Kidney (tissue), 14 donors: ENCODE data around the gene GRIK2. TPM values are rescaled to one million over a fixed set of nuclear protein-coding genes. Genes with fewer than 3 reads are reported as not detected.

Source experiments
- DNase-seq, 5 donors: peaks; one replicate each; pipeline ENCODE4 v3.0.0-alpha.2; 2013 to 2020
- FAIRE-seq: peaks from 2 replicates; lab custom pipeline; 2012; peaks lifted over from hg19 to GRCh38; lab: Jason Lieb, UNC
- H3K27ac ChIP-seq, 2 donors: one replicate each; pipeline ENCODE4 v1.7.0; 2013; ENCODE audit warnings: low read depth in 2 of 2, low read length in 2 of 2, inconsistent platforms in 1 of 2
- H3K27me3 ChIP-seq: one replicate; pipeline ENCODE4 v1.7.1; 2013; ENCODE audit warnings: low read length, inconsistent platforms; ENCODE audit not compliant: control insufficient read depth, insufficient read depth
- H3K36me3 ChIP-seq, 3 donors: one replicate each; pipeline versions ENCODE4 v1.7.0 to v1.7.1; 2013; ENCODE audit warnings: low read length in 3 of 3, control low read depth in 1 of 3, inconsistent platforms in 1 of 3; ENCODE audit not compliant: insufficient read depth in 3 of 3, control insufficient read depth in 2 of 3
- H3K4me1 ChIP-seq, 3 donors: one replicate each; pipeline versions ENCODE4 v1.7.0 to v1.7.1; 2013; ENCODE audit warnings: low read length in 3 of 3, inconsistent platforms in 1 of 3, low read depth in 1 of 3; ENCODE audit not compliant: control insufficient read depth in 2 of 3, insufficient read depth in 2 of 3
- H3K4me3 ChIP-seq, 3 donors: one replicate each; pipeline versions ENCODE4 v1.7.0 to v1.8.1; 2013; ENCODE audit warnings: low read length in 3 of 3, control low read depth in 1 of 3, inconsistent platforms in 1 of 3
- H3K9ac ChIP-seq, 3 donors: one replicate each; pipeline versions ENCODE4 v1.7.0 to v1.7.1; 2013; ENCODE audit warnings: low read length in 3 of 3, control low read depth in 1 of 3, inconsistent platforms in 1 of 3
- H3K9me3 ChIP-seq, 3 donors: one replicate each; pipeline versions ENCODE4 v1.7.0 to v1.7.1; 2013; ENCODE audit warnings: low read length in 3 of 3, control low read depth in 1 of 3, inconsistent platforms in 1 of 3; ENCODE audit not compliant: control insufficient read depth in 2 of 3, insufficient read depth in 1 of 3
- CTCF ChIP-seq: IDR thresholded peaks from 3 replicates; pipeline ENCODE4 v1.5.1; 2012; ENCODE audit warnings: mild to moderate bottlenecking, moderate library complexity, borderline replicate concordance; ENCODE audit not compliant: insufficient read depth; ENCODE audit errors: extremely low read depth
- intact Hi-C: fragments of 100-400 bp; cut with DNase I; formaldehyde crosslinking; loops from one replicate; pipeline ENCODE4 v1.11.1; 2022
- polyA plus RNA-seq: library from polyadenylated mRNA; stranded (reverse); fragments of 350-450 nt; fragmentation: Illumina TruSeq; extraction: RNeasy Lipid Tissue Mini Kit (QIAGEN cat#74804); gene quantifications from one replicate; pipeline ENCODE4 v1.2.3, GENCODE V29; 2014; ENCODE audit warnings: low read depth, low replicate concordance; ENCODE audit not compliant: insufficient read depth
- total RNA-seq: library from RNA; stranded (reverse); fragmentation: NEBNext Ultra II Directional; extraction: Animal tissue kit (Norgen Biotek cat#: 25700); gene quantifications from one replicate; pipeline ENCODE4 v1.2.1, GENCODE V29; 2021
- donor health status: control.
- donor health status: control.
- donor health status: control.
- donor health status: control.
- donor health status: control.
- donor health status: DM: yes; HTN: yes; CAD: no.
- donor health status: Normal renal cell carcinoma (clear cell type).

The GRIK2 gene
- total and polyA plus RNA-seq, 2 donors from 2014 or later = 0.82 to 1.4 TPM

GRCh38 chr6:101655109-101655508 lies 261.6 kb downstream of the GRIK2 start:
- no peak overlapping the region for H3K4me3 ChIP-seq
- no peak overlapping the region for H3K9ac ChIP-seq
- TF ChIP-seq CTCF = no peak
- no peak overlapping the region for H3K27ac ChIP-seq
- H3K27me3 ChIP-seq = no peaks in the 10 kb centered on the region
- FAIRE-seq (no peak), DNase-seq (no peak)
- H3K4me1 ChIP-seq = no peaks in the 10 kb centered on the region
- no peaks in the 10 kb centered on the region for H3K36me3 ChIP-seq
- H3K9me3 ChIP-seq = peaks cover 0 to 1% (median 0%) of the 10 kb centered on the region in 3 donors
- intact Hi-C loops = no loop called here

GRCh38 chr6:101662111-101662897 lies 268.8 kb downstream of the GRIK2 start:
- no peaks in the 10 kb centered on the region for H3K36me3 ChIP-seq
- intact Hi-C loops = no loop called here
- DNase-seq (no peak), FAIRE-seq (no peak)
- no peak for TF ChIP-seq CTCF
- H3K9me3 ChIP-seq = peaks cover 0 to 1% (median 0%) of the 10 kb centered on the region in 3 donors
- H3K27ac ChIP-seq = no peak overlapping the region
- H3K4me1 ChIP-seq = no peaks in the 10 kb centered on the region
- H3K9ac ChIP-seq = no peak overlapping the region
- no peaks in the 10 kb centered on the region for H3K27me3 ChIP-seq
- H3K4me3 ChIP-seq = no peak overlapping the region

GRCh38 chr6:101663100-101663499 lies 269.6 kb downstream of the GRIK2 start:
- FAIRE-seq (no peak), DNase-seq (no peak)
- Histone ChIP-seq H3K4me3 (no peak overlapping the region), H3K27ac (no peak overlapping the region), H3K9me3 (no peaks in the 10 kb centered on the region), H3K36me3 (no peaks in the 10 kb centered on the region), H3K9ac (no peak overlapping the region), H3K27me3 (no peaks in the 10 kb centered on the region), H3K4me1 (no peaks in the 10 kb centered on the region)
- intact Hi-C loops = no loop called here
- no peak for TF ChIP-seq CTCF

- no peak overlapping the region for H3K4me3 ChIP-seq
- no peaks in the 10 kb centered on the region for H3K9me3 ChIP-seq
- H3K4me1 ChIP-seq = no peaks in the 10 kb centered on the region
- no peak overlapping the region for H3K9ac ChIP-seq
- no peak for TF ChIP-seq CTCF
- intact Hi-C loops = no loop called here
- no peak for DNase-seq
- H3K36me3 ChIP-seq = no peaks in the 10 kb centered on the region
- FAIRE-seq = no peak
- no peak overlapping the region for H3K27ac ChIP-seq
- no peaks in the 10 kb centered on the region for H3K27me3 ChIP-seq
Measured at GRCh38 chr6:101666256-101666655, 272.7 kb downstream of the GRIK2 start.
